Ovary (tissue), 9 donors: ENCODE results near the gene RAB43. TPM values are rescaled to one million over a fixed set of nuclear protein-coding genes. Genes with fewer than 3 reads are reported as not detected.

Experiments
- DNase-seq, 5 donors: peaks; one replicate each; pipeline ENCODE4 v3.0.0-alpha.2; 2019 to 2020
- H3K27ac ChIP-seq, 2 donors: fragments of 200-600 bp; one replicate each; pipeline versions ENCODE4 v1.5.1 to v1.8.0; 2019 to 2022
- H3K27me3 ChIP-seq: fragments of 200-600 bp; one replicate; pipeline ENCODE4 v1.8.0; 2022
- H3K36me3 ChIP-seq: fragments of 200-600 bp; sonication (generic); one replicate; pipeline ENCODE4 v1.5.1; 2019
- H3K4me1 ChIP-seq: one replicate; pipeline ENCODE4 v1.8.1; 2013; ENCODE audit warnings: mild to moderate bottlenecking, moderate library complexity; ENCODE audit not compliant: insufficient read depth
- H3K4me3 ChIP-seq: fragments of 200-600 bp; sonication (generic); one replicate; pipeline ENCODE4 v1.5.1; 2017
- H3K9me3 ChIP-seq, 2 donors: fragments of 200-600 bp in 1 of 2; sonication (generic) in 1 of 2; one replicate each; pipeline versions ENCODE4 v1.5.1 to v1.8.1; 2013 to 2019; ENCODE audit warnings: mild to moderate bottlenecking in 1 of 2, moderate library complexity in 1 of 2
- CTCF ChIP-seq, 3 donors: fragments of 450-650 bp in 2 of 3; fragments of 200-600 bp in 1 of 3; IDR thresholded peaks; one replicate each; pipeline versions ENCODE4 v1.5.1 to v1.8.0; 2016 to 2022; ENCODE audit warnings: antibody characterized with exemption in 3 of 3, mild to moderate bottlenecking in 1 of 3
- EP300 ChIP-seq: sonication (generic); formaldehyde crosslinking; IDR thresholded peaks from one replicate; pipeline ENCODE4 v1.6.1; 2017; ENCODE audit warnings: antibody characterized with exemption
- POLR2A ChIP-seq: fragments of 450-650 bp; IDR thresholded peaks from one replicate; pipeline ENCODE4 v1.6.1; 2017; ENCODE audit warnings: antibody characterized with exemption, mild to moderate bottlenecking, moderate library complexity
- WGBS, 3 donors: extraction: QIAGEN DNeasy Blood & Tissue Kit in 1 of 3; methylation state at CpG; one replicate each; pipeline versions ENCODE4 v1.1.5 to v1.1.7; 2013 to 2017; 5-methylcytosine and 5-hydroxymethylcytosine counted together
- intact Hi-C, 4 donors: fragments of 100-400 bp; cut with DNase I; formaldehyde crosslinking; loops; one replicate each; pipeline versions ENCODE4 v1.11.0 to v1.15.1; 2022 to 2023
- polyA plus RNA-seq, 2 donors: library from polyadenylated mRNA; stranded (reverse); fragments of 200-250 nt in 1 of 2; fragments of 350-450 nt in 1 of 2; fragmentation: Illumina TruSeq in 1 of 2; extraction: RNeasy Lipid Tissue Mini Kit (QIAGEN cat#74804) in 1 of 2; gene quantifications; one replicate each; pipeline ENCODE4 v1.2.3, GENCODE V29; 2013 to 2014
- total RNA-seq, 7 donors: library from RNA; depleted of rRNA in 2 of 7; stranded (reverse); fragments of >200 nt in 2 of 7; fragmentation: NEBNext Ultra II Directional in 3 of 7; extraction: Animal tissue kit (Norgen Biotek cat#: 25700) in 3 of 7; gene quantifications; one replicate each; pipeline versions ENCODE4 v1.1.0 to v1.2.4, GENCODE V29; 2016 to 2023
- donor health status: DM: no; HTN: no; CAD: no; lungs with moderate emphysema.
- donor health status: DM: no; HTN: no; CAD: no.
- donor health status: Bipolar disorder and iron deficiency.
- donor health status: DM: yes; HTN: yes; CAD: no.
- donor health status: DM: no; HTN: no; CAD: no.
- donor health status: DM: yes; HTN: yes; CAD: no.

RAB43 gene
- total and polyA plus RNA-seq, 9 donors: 0.88 to 37.7 (median 23.4) TPM

GRCh38 chr3:129104498-129105079 lies 17.0 kb downstream of the RAB43 start:
- DNase-seq: no peak
- no peaks in the 10 kb centered on the region for H3K9me3 ChIP-seq
- WGBS, 3 donors: 55 to 72% (median 69%) methylated on average over 6 of the region's 6 CpGs
- H3K27ac ChIP-seq: no peak overlapping the region
- peaks cover 19% of the 10 kb centered on the region for H3K4me1 ChIP-seq
- no peak for TF ChIP-seq CTCF (IDR thresholded peaks at IDR 0.05)
- intact Hi-C loops: loop anchor here in 1 of 4 donors (5.0 kb wide), 1 partner anchor 298 kb away; no protein-coding TSS in a partner anchor
- no peaks in the 10 kb centered on the region for H3K27me3 ChIP-seq
- no peak overlapping the region for H3K4me3 ChIP-seq
- no peaks in the 10 kb centered on the region for H3K36me3 ChIP-seq

GRCh38 chr3:129104051-129104450 lies 17.6 kb downstream of the RAB43 start:
- Histone ChIP-seq H3K27me3 (no peaks in the 10 kb centered on the region), H3K9me3 (no peaks in the 10 kb centered on the region), H3K4me3 (no peak overlapping the region), H3K27ac (no peak overlapping the region), H3K36me3 (no peaks in the 10 kb centered on the region), H3K4me1 (peaks cover 19% of the 10 kb centered on the region)
- 71 to 90% (median 85%) methylated on average over 6 of the region's 6 CpGs for WGBS, 3 donors
- intact Hi-C loops: loop anchor here in 1 of 4 donors (5.0 kb wide), 1 partner anchor 298 kb away; no protein-coding TSS in a partner anchor
- TF ChIP-seq EP300: no peak
- no peak for TF ChIP-seq POLR2A
- TF ChIP-seq CTCF (IDR thresholded peaks at IDR 0.05): no peak
- no peak for DNase-seq

GRCh38 chr3:129103296-129103695 lies 18.3 kb downstream of the RAB43 start:
- peaks cover 19% of the 10 kb centered on the region for H3K4me1 ChIP-seq
- TF ChIP-seq EP300 (no peak), CTCF (IDR thresholded peaks at IDR 0.05) (no peak), POLR2A (no peak)
- no peak overlapping the region for H3K4me3 ChIP-seq
- H3K27me3 ChIP-seq: no peaks in the 10 kb centered on the region
- H3K27ac ChIP-seq: no peak overlapping the region
- 82 to 86% (median 82%) methylated on average over 7 of the region's 7 CpGs for WGBS, 3 donors
- no peaks in the 10 kb centered on the region for H3K9me3 ChIP-seq
- H3K36me3 ChIP-seq: no peaks in the 10 kb centered on the region
- no peak for DNase-seq
- intact Hi-C loops: loop anchor here in 1 of 4 donors (5.0 kb wide), 1 partner anchor 299 kb away; no protein-coding TSS in a partner anchor

GRCh38 chr3:129101370-129102138 lies 20.1 kb downstream of the RAB43 start:
- WGBS, 3 donors: 43 to 66% (median 47%) methylated on average over 12 of the region's 12 CpGs
- no peaks in the 10 kb centered on the region for H3K36me3 ChIP-seq

More at GRCh38 chr3:129101370-129102138, 20.1 kb downstream of the RAB43 start:
- H3K4me1 ChIP-seq: peaks cover 14% of the 10 kb centered on the region
- intact Hi-C loops: loop anchor here in 1 of 4 donors (5.0 kb wide), 1 partner anchor 301 kb away; no protein-coding TSS in a partner anchor
- H3K4me3 ChIP-seq: no peak overlapping the region
- TF ChIP-seq POLR2A (no peak), CTCF (IDR thresholded peaks at IDR 0.05) (no peak), EP300 (no peak)
- no peaks in the 10 kb centered on the region for H3K9me3 ChIP-seq
- H3K27me3 ChIP-seq: no peaks in the 10 kb centered on the region
- H3K27ac ChIP-seq: no peak overlapping the region
- no peak for DNase-seq
